OCI-LY1 (cell line): Measurements from ENCODE around the gene AKAP13.

Experiments used
- H2AFZ ChIP-seq: fragments of 200-600 bp; sonication (generic), shearing (Covaris generic); 2 replicates; pipeline ENCODE4 v1.6.0; 2014; ENCODE audit warnings: antibody characterized with exemption, mild to moderate bottlenecking, low read length
- H3F3A ChIP-seq: fragments of 200-600 bp; sonication (generic), shearing (Covaris generic); 2 replicates; pipeline ENCODE4 v1.6.0; 2014; ENCODE audit warnings: mild to moderate bottlenecking, antibody characterized with exemption, low read length, moderate library complexity; ENCODE audit not compliant: insufficient read depth
- H3K27ac ChIP-seq: fragments of 200-600 bp; sonication (generic); 2 replicates; pipeline ENCODE4 v1.5.1; 2014; ENCODE audit warnings: low read length, mixed run types, mild to moderate bottlenecking, low read depth; ENCODE audit not compliant: poor library complexity, severe bottlenecking
- H3K27me3 ChIP-seq: fragments of 200-600 bp; sonication (generic); 2 replicates; pipeline ENCODE4 v1.6.0; 2014; ENCODE audit warnings: antibody characterized with exemption, mild to moderate bottlenecking, low read length, moderate library complexity; ENCODE audit not compliant: insufficient read depth
- H3K36me3 ChIP-seq: fragments of 200-600 bp; sonication (generic); 2 replicates; pipeline ENCODE4 v1.6.1; 2014; ENCODE audit warnings: mild to moderate bottlenecking, antibody characterized with exemption, low read length, moderate library complexity, mixed read lengths; ENCODE audit not compliant: insufficient read depth
- H3K4me1 ChIP-seq: fragments of 200-600 bp; sonication (generic); 2 replicates; pipeline ENCODE4 v1.5.1; 2014; ENCODE audit warnings: mild to moderate bottlenecking, low read length, moderate library complexity; ENCODE audit not compliant: insufficient read depth, severe bottlenecking
- H3K4me2 ChIP-seq: fragments of 200-600 bp; sonication (generic), shearing (Covaris generic); 2 replicates; pipeline ENCODE4 v1.6.1; 2014; ENCODE audit warnings: low read length
- H3K4me3 ChIP-seq: fragments of 200-600 bp; sonication (generic); 2 replicates; pipeline ENCODE4 v1.5.1; 2014; ENCODE audit warnings: low read length, low read depth, mild to moderate bottlenecking, mixed read lengths; ENCODE audit not compliant: poor library complexity, severe bottlenecking
- H3K79me2 ChIP-seq: fragments of 200-600 bp; shearing (Covaris generic); 2 replicates; pipeline ENCODE4 v1.6.1; 2016; ENCODE audit warnings: mixed run types, low read length, mixed read lengths; ENCODE audit not compliant: insufficient read depth
- H3K9ac ChIP-seq: fragments of 200-600 bp; sonication (generic), shearing (Covaris generic); 2 replicates; pipeline ENCODE4 v1.6.1; 2014; ENCODE audit warnings: mild to moderate bottlenecking, low read length, mixed read lengths
- H3K9me2 ChIP-seq: fragments of 200-600 bp; sonication (generic), shearing (Covaris generic); 2 replicates; pipeline ENCODE4 v1.6.1; 2014; ENCODE audit warnings: low read depth, mild to moderate bottlenecking, low read length, mixed read lengths
- H3K9me3 ChIP-seq: fragments of 200-600 bp; shearing (Covaris generic); 2 replicates; pipeline ENCODE4 v1.6.1; 2014; ENCODE audit warnings: low read length, mixed read lengths
- H4K20me1 ChIP-seq: fragments of 200-600 bp; sonication (generic), shearing (Covaris generic); 2 replicates; pipeline ENCODE4 v1.6.0; 2016; ENCODE audit warnings: mild to moderate bottlenecking, low read length; ENCODE audit not compliant: insufficient read depth
- EZH2 ChIP-seq: fragments of 200-600 bp; sonication (generic), shearing (Covaris generic); IDR thresholded peaks from 2 replicates; pipeline ENCODE4 v1.8.0; 2017; ENCODE audit warnings: borderline replicate concordance, mixed run types, mild to moderate bottlenecking, antibody characterized with exemption, low read length, moderate library complexity, mixed read lengths
- TF ChIP-seq, protein P1 (sequence below): fragments of 200-600 bp; sonication (generic), shearing (Covaris generic); IDR thresholded peaks from 2 replicates; pipeline ENCODE4 v1.5.1; 2017; ENCODE audit warnings: mild to moderate bottlenecking, antibody characterized with exemption, low read length, moderate library complexity, mixed read lengths

The AKAP13 gene

GRCh38 chr15:85750319-85751290 lies 370.2 kb downstream of the AKAP13 start:
- Histone ChIP-seq H3K4me3 (no peak overlapping the region), H3K4me1 (no peaks in the 10 kb centered on the region), H3K4me2 (no peak overlapping the region), H3K27me3 (no peaks in the 10 kb centered on the region), H3K79me2 (no peaks in the 10 kb centered on the region), H3K36me3 (peaks cover 39% of the 10 kb centered on the region), H3K9me2 (no peaks in the 10 kb centered on the region), H3K9me3 (no peaks in the 10 kb centered on the region), H3K9ac (no peak overlapping the region), H3K27ac (no peak overlapping the region), H4K20me1 (no peaks in the 10 kb centered on the region), H2AFZ (no peak overlapping the region), H3F3A (0 out of 2 replicates have a peak, but pooled peaks cover 3% of the 10 kb centered on the region)
- no peak for TF ChIP-seq EZH2
- TF ChIP-seq, protein P1, sequence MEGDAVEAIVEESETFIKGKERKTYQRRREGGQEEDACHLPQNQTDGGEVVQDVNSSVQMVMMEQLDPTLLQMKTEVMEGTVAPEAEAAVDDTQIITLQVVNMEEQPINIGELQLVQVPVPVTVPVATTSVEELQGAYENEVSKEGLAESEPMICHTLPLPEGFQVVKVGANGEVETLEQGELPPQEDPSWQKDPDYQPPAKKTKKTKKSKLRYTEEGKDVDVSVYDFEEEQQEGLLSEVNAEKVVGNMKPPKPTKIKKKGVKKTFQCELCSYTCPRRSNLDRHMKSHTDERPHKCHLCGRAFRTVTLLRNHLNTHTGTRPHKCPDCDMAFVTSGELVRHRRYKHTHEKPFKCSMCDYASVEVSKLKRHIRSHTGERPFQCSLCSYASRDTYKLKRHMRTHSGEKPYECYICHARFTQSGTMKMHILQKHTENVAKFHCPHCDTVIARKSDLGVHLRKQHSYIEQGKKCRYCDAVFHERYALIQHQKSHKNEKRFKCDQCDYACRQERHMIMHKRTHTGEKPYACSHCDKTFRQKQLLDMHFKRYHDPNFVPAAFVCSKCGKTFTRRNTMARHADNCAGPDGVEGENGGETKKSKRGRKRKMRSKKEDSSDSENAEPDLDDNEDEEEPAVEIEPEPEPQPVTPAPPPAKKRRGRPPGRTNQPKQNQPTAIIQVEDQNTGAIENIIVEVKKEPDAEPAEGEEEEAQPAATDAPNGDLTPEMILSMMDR = no peak

- TF ChIP-seq EZH2 = no peak
- H3K27ac ChIP-seq = no peak overlapping the region
- no peaks in the 10 kb centered on the region for H3K4me1 ChIP-seq
- H3K9me3 ChIP-seq = no peaks in the 10 kb centered on the region
- H4K20me1 ChIP-seq = no peaks in the 10 kb centered on the region
- peaks cover 30% of the 10 kb centered on the region for H3K36me3 ChIP-seq
- no peak overlapping the region for H3K9ac ChIP-seq
- H3K27me3 ChIP-seq = no peaks in the 10 kb centered on the region
- H3K4me2 ChIP-seq = no peak overlapping the region
- H3K4me3 ChIP-seq = no peak overlapping the region
- H3F3A ChIP-seq = no peaks in the 10 kb centered on the region
- H3K79me2 ChIP-seq = no peaks in the 10 kb centered on the region
- H2AFZ ChIP-seq = no peak overlapping the region
- H3K9me2 ChIP-seq = no peaks in the 10 kb centered on the region
Measured at GRCh38 chr15:85751291-85752123, 371.1 kb downstream of the AKAP13 start.

DNA sequence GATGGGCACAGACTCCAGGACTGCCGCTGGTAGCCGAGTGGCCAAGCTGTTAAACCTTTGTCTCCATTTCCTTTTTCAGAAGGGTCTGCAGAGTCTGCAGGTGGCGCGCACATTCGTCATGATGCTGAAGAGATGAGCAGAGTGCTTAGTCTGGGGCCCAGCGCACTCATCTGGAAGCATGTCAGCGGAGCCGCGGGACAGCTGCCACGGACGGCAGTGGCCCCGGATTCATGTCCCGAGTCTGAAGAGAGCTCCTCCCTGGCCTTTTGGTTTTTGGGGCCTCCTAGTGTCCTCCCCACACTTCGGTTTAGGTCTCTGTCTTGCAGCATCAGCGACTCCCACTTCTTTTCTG lies 371.7 kb downstream of the AKAP13 start:
- H3K36me3 ChIP-seq = peaks cover 24% of the 10 kb centered on the region
- no peaks in the 10 kb centered on the region for H3K9me2 ChIP-seq
- H3K4me1 ChIP-seq = no peaks in the 10 kb centered on the region
- H3K9ac ChIP-seq = no peak overlapping the region
- no peak overlapping the region for H3K4me3 ChIP-seq
- no peaks in the 10 kb centered on the region for H3K79me2 ChIP-seq
- H3K9me3 ChIP-seq = no peaks in the 10 kb centered on the region
- no peaks in the 10 kb centered on the region for H4K20me1 ChIP-seq
- no peak overlapping the region for H2AFZ ChIP-seq
- TF ChIP-seq, protein P1 = no peak
- no peak for TF ChIP-seq EZH2
- H3K27me3 ChIP-seq = no peaks in the 10 kb centered on the region
- no peak overlapping the region for H3K27ac ChIP-seq
- no peaks in the 10 kb centered on the region for H3F3A ChIP-seq
- H3K4me2 ChIP-seq = no peak overlapping the region
